CD4-positive, alpha-beta T cell treated with Interleukin-4 for 1 hour (primary cell): Measurements from ENCODE around the gene TGOLN2.
"Not testable (repeated sequence)": the region's sequence is repeated elsewhere in the genome, so short reads cannot be mapped to it uniquely, and the experiment has no call there.

ENCODE experiments used
- DNase-seq, 2 donors: peaks; one replicate each; pipeline ENCODE4 v3.0.0-alpha.2; 2020 to 2022

Gene TGOLN2

GRCh38 chr2:85327822-85328617 is at the start of gene TGOLN2:
Gene TGOLN2, minus strand, starts transcription at chr2:85327989. Its CDS starts 27 bp downstream, at chr2:85327962.
- peak; percentile 93 to 94 for DNase-seq

GRCh38 chr2:85377083-85377482 is 49.3 kb upstream of the TGOLN2 start:
- DNase-seq, result no peak

GRCh38 chr2:85376291-85377065 is 48.7 kb upstream of the TGOLN2 start:
- no peak for DNase-seq

- DNase-seq, result no peak
Observed at GRCh38 chr2:85371045-85371444, 43.3 kb upstream of the TGOLN2 start.

- DNase-seq, result no peak
Observed at GRCh38 chr2:85369500-85369899, 41.7 kb upstream of the TGOLN2 start.

GRCh38 chr2:85368921-85369320 is 41.1 kb upstream of the TGOLN2 start:
- no peak for DNase-seq

GRCh38 chr2:85367180-85367579 is 39.4 kb upstream of the TGOLN2 start:
- DNase-seq, result no peak

GRCh38 chr2:85362653-85363387 is 35.0 kb upstream of the TGOLN2 start:
- not testable (repeated sequence) for DNase-seq

- no peak for DNase-seq
Observed at GRCh38 chr2:85357736-85358135, 29.9 kb upstream of the TGOLN2 start.

GRCh38 chr2:85356186-85356585 is 28.4 kb upstream of the TGOLN2 start:
- no peak for DNase-seq

- no peak for DNase-seq
Observed at GRCh38 chr2:85355521-85355920, 27.7 kb upstream of the TGOLN2 start.

GRCh38 chr2:85355073-85355410 is 27.3 kb upstream of the TGOLN2 start:
- no peak for DNase-seq

GRCh38 chr2:85354286-85355072 is 26.7 kb upstream of the TGOLN2 start, which contains the start of the genes ELMOD3 and RETSAT:
Gene ELMOD3, plus strand, starts transcription at chr2:85354769. Its CDS starts 2,430 bp downstream, at chr2:85357199.
Gene RETSAT, minus strand, starts transcription at chr2:85354528. Its CDS starts 21 bp downstream, at chr2:85354507.
- DNase-seq, result peak; percentile 98 to 99

- DNase-seq, result no peak
Observed at GRCh38 chr2:85353876-85354285, 26.1 kb upstream of the TGOLN2 start.

GRCh38 chr2:85347599-85347998 is 19.8 kb upstream of the TGOLN2 start:
- DNase-seq, result no peak

GRCh38 chr2:85344356-85344954 is 16.7 kb upstream of the TGOLN2 start:
- no peak for DNase-seq

GRCh38 chr2:85343207-85343895 is 15.6 kb upstream of the TGOLN2 start:
- not testable (repeated sequence) for DNase-seq

- DNase-seq, result no peak
Observed at GRCh38 chr2:85342156-85342555, 14.4 kb upstream of the TGOLN2 start.

- DNase-seq, result no peak
Observed at GRCh38 chr2:85341269-85342029, 13.7 kb upstream of the TGOLN2 start.
